Mucosa of descending colon (tissue), 3 donors: Measurements from ENCODE around the gene STXBP6. TPM values are rescaled to one million over a fixed set of nuclear protein-coding genes. Genes with fewer than 3 reads are reported as not detected.

ENCODE experiments used
- ATAC-seq: fragments of 200-7000 bp; cut with Tn5 transposase; one replicate; pipeline ENCODE4 v1.9.1; 2020; ENCODE audit warnings: mild to moderate bottlenecking, moderate library complexity
- DNase-seq, 3 donors: peaks; one replicate each; pipeline ENCODE4 v3.0.0-alpha.2; 2020
- H3K36me3 ChIP-seq: fragments of 200-600 bp; one replicate; pipeline ENCODE4 v1.8.0; 2021; ENCODE audit warnings: low read depth, mild to moderate bottlenecking
- H3K4me1 ChIP-seq: fragments of 200-600 bp; one replicate; pipeline ENCODE4 v1.8.0; 2021; ENCODE audit warnings: low read depth, mild to moderate bottlenecking
- H3K4me3 ChIP-seq: fragments of 200-600 bp; one replicate; pipeline ENCODE4 v1.8.0; 2021; ENCODE audit warnings: mild to moderate bottlenecking
- H3K9me3 ChIP-seq: fragments of 200-600 bp; one replicate; pipeline ENCODE4 v1.8.0; 2021; ENCODE audit warnings: mild to moderate bottlenecking
- intact Hi-C, 2 donors: fragments of 100-400 bp; cut with DNase I in 1 of 2; cut with micrococcal nuclease in 1 of 2; formaldehyde crosslinking; loops; one replicate each; pipeline versions ENCODE4 v1.11.0 to v1.11.1; 2022; cut with DNase I, micrococcal nuclease
- total RNA-seq, 3 donors: library from RNA; stranded (reverse); fragmentation: NEBNext Ultra II Directional in 2 of 3; extraction: Animal tissue kit (Norgen Biotek cat#: 25700) in 2 of 3; gene quantifications; one replicate each; pipeline versions ENCODE4 v1.2.1 to v1.2.4, GENCODE V29; 2021 to 2023
- TF ChIP-seq, protein P1 (sequence below): fragments of 200-600 bp; IDR thresholded peaks from one replicate; pipeline ENCODE4 v1.8.0; 2022; ENCODE audit warnings: antibody characterized with exemption, mild to moderate bottlenecking
- donor health status: DM: no; HTN: no; CAD: no; lungs with moderate emphysema.
- donor health status: DM: no; HTN: no; CAD: no.
- donor health status: DM: no; HTN: yes; CAD: no.

Gene STXBP6
- total RNA-seq, 3 donors from 2014 or later: 10.9 to 25.9 (median 19.8) TPM

- Histone ChIP-seq H3K4me3 (no peak overlapping the region), H3K36me3 (no peaks in the 10 kb centered on the region), H3K9me3 (no peaks in the 10 kb centered on the region), H3K4me1 (no peaks in the 10 kb centered on the region)
- TF ChIP-seq, protein P1, sequence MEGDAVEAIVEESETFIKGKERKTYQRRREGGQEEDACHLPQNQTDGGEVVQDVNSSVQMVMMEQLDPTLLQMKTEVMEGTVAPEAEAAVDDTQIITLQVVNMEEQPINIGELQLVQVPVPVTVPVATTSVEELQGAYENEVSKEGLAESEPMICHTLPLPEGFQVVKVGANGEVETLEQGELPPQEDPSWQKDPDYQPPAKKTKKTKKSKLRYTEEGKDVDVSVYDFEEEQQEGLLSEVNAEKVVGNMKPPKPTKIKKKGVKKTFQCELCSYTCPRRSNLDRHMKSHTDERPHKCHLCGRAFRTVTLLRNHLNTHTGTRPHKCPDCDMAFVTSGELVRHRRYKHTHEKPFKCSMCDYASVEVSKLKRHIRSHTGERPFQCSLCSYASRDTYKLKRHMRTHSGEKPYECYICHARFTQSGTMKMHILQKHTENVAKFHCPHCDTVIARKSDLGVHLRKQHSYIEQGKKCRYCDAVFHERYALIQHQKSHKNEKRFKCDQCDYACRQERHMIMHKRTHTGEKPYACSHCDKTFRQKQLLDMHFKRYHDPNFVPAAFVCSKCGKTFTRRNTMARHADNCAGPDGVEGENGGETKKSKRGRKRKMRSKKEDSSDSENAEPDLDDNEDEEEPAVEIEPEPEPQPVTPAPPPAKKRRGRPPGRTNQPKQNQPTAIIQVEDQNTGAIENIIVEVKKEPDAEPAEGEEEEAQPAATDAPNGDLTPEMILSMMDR: no peak
- no peak for DNase-seq
- no peak for ATAC-seq
- intact Hi-C loops: no loop called here
These were observed 114.2 kb downstream of the STXBP6 start for GRCh38 chr14:24935796-24936195.

GRCh38 chr14:24928386-24928900, 121.5 kb downstream of the STXBP6 start:
- TF ChIP-seq, protein P1: no peak
- no peak for DNase-seq
- Histone ChIP-seq H3K4me3 (no peak overlapping the region), H3K36me3 (no peaks in the 10 kb centered on the region), H3K4me1 (no peaks in the 10 kb centered on the region), H3K9me3 (no peaks in the 10 kb centered on the region)
- ATAC-seq: no peak
- intact Hi-C loops: no loop called here

GRCh38 chr14:24927809-24928208, 122.1 kb downstream of the STXBP6 start:
- ATAC-seq (no peak), DNase-seq (no peak)
- no peak overlapping the region for H3K4me3 ChIP-seq
- TF ChIP-seq, protein P1: no peak
- H3K9me3 ChIP-seq: no peaks in the 10 kb centered on the region
- no peaks in the 10 kb centered on the region for H3K4me1 ChIP-seq
- H3K36me3 ChIP-seq: no peaks in the 10 kb centered on the region
- intact Hi-C loops: no loop called here

GRCh38 chr14:24925771-24926374, 124.1 kb downstream of the STXBP6 start:
- H3K4me1 ChIP-seq: no peaks in the 10 kb centered on the region
- intact Hi-C loops: no loop called here

DNA sequence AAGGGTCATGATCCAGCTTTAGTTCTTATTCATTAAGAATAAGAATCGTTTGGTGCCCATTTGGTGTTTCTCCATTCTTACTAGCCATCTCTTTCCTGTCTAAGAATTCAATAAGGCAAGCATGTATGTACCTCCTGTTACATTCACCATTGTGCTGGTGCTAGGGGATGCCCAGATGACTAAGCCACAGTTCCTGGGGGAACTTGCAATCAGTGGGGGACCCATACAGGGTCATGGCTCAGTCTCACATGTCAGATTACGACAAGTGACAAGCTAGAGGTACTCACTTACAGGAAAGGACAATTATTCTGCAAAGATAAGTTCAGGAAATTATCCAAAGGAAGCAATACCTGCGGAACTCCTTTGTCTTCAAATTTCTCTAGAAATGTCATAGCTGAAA, 125.4 kb downstream of the STXBP6 start:
- DNase-seq (no peak), ATAC-seq (no peak)
- TF ChIP-seq, protein P1: no peak
- intact Hi-C loops: no loop called here
- Histone ChIP-seq H3K36me3 (no peaks in the 10 kb centered on the region), H3K9me3 (no peaks in the 10 kb centered on the region), H3K4me3 (no peak overlapping the region), H3K4me1 (no peaks in the 10 kb centered on the region)

More at GRCh38 chr14:24925771-24926374, 124.1 kb downstream of the STXBP6 start:
- DNase-seq: no peak
- no peaks in the 10 kb centered on the region for H3K9me3 ChIP-seq
- no peak overlapping the region for H3K4me3 ChIP-seq
- TF ChIP-seq, protein P1: no peak
- ATAC-seq: no peak
- no peaks in the 10 kb centered on the region for H3K36me3 ChIP-seq
